NCI-H2029 (cell line): ENCODE results near the gene GABRD.

Source experiments
- DNase-seq: peaks from one replicate; lab custom pipeline; 2025; lab: John Stamatoyannopoulos, UW

The GABRD gene

DNA sequence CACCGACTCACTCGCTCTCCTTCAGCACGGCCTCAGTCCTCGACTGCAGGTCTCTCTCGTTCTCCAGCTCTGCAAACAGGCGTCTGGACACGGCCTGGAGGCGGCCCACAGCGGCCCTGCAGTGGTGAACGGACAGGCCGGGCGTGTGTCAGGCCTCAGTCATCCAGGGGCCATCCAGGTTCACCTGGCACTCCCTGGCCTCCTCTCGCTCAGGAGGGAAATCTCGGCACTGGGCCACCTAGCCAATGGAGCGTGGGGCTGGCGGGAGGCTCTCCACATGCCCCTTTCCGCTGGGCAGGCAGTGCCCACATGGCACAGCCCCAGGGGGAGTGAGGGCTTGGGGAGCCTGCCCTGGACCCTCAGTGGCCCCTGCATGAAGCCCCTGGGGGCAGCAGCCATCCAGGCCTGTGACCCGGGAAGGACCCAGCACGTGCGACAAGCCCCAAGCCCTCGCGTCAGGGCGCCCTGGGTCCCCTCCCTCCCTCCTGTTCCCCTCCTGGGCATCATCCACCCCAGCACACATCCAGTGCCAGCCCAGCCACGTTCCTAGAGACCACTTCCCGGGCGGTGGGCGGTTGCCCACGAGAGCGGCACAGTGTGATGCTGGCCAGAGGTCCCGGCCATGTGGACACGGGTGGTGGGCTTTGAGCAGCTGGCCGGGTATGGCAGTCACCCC is 33.6 kb upstream of the GABRD start:
- no peak for DNase-seq

DNA sequence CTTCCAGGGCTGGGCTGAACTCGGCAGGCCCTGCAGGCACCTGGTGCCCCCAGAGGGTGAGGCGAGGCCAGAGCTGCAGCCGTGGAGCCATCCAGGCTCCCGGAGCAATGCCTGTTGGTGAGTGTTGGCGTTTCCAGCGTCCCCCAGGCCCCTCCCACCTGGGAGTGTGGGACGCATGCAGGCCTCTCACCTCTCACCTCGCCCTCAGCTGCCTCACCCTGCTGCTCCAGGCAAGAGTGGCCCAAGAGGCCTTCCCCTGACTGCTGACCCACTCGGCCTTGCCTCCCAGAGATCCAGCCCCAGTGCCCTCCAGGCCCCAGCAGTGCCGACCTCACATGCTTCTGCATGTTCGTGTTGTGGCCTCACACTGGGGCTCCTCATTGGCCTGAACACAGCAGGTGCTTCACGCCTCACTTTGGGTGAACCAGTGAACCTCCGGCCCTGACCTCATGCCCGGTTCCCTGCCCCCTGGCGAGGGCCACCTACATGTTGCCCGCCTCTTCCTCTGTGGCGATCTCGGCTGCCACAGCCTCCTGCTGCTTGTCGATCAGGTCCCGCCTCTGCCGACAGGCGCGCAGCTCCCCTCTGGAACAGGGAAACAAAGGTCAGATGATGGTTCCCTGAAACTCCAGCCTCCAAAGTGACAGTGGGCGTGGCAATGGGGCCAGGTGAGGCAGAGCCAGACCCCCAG is 32.5 kb upstream of the GABRD start:
- DNase-seq = no peak

DNA sequence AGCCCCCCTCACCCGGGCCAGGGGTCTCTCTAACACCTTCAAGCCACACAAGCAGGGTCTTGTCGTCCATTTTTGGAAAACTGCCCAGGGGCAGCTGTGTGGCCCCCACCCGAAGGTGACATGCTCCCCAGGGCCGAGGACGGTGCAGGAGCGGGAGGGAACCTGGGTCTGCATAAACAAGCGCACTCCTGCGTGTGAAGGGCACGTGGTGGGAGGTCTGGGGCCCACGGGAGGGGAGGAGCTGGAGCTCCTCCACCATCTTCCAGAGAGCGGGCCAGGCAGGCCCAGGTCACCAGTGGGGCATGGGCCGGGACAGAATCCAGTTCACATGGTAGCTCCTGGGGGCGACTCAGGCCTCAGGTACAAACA is 32.0 kb upstream of the GABRD start:
- DNase-seq = no peak

DNA sequence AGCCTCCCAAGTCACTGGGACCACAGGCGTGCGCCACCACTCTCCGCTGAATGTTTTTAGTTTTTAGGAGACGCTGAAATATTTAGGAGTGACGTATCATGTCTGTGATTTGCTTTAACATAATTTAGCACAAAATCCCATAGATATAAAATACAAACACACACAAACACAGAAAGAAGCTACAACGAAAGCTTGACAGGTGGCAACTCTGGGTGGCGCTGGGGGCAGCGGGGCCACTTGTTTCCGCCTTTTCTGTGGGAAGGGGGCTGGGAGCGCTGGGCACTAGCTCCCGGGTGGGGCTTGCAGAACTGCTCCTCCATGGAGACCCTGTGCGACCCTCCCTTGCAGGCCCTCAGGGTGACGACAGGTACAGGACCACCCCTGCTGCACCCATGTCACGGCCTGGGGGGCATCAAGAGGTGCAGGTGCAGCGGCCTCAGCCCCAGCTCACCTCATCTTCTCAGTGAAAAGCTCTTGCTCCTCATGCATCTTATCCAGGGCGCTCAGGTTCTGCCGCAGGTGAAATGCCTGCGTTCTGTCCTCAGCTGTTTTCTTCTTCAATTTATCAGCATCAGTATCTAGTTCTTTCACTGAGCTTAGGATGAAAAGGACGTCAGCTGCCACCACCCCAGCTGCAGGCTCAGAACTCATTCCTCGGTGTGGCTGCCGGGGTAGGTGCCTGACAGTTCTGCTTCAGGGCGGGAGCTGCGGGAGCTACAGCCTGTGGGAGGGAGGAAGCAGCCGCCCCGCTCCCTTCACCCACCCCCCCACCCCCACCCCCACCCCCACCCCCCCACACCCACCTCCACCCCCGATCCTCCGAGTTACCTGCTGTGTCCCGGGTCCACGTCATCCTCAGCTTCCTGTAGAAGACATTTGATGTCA is 30.8 kb upstream of the GABRD start:
- DNase-seq = no peak

DNA sequence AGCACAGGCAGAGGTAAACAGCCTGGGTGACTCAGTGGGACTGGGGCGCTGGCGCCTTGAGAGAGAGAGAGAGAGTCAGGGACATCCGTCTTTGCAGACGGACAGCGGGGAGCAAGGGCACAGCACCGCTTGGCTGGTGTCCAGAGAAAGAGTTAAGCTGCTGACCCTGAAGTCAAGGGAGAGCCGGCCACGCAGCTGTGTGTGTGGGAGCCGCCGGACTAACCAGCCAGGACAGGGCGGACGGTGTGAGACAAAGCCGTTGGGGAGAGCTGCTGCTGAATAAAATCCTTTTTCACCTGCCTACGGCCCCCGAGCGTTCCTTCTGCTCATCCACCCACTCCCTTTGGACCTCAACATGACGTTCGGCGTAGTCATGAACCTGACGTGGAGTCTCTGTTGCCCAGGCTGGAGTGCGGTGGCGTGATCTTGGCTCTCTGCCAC is 30.0 kb upstream of the GABRD start:
- no peak for DNase-seq

DNA sequence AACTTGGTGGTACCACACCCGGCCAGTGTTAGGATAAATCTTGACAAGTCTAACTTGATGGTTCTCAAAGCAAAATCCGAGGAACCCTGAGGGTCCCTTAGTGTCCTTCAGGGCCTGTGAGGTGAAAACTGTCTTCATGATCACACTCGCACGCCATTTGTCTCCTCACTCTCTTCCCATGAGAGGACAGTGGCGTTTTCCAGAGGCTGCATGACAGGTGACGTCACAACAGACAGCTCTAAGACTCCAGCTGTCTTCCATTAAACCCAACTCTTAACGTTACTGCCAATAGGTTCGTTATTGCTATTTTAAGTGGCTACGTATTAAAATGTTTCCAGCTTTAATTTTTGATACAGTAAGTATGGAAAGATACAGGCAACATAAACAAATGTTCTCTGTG is 29.4 kb upstream of the GABRD start:
- no peak for DNase-seq

DNA sequence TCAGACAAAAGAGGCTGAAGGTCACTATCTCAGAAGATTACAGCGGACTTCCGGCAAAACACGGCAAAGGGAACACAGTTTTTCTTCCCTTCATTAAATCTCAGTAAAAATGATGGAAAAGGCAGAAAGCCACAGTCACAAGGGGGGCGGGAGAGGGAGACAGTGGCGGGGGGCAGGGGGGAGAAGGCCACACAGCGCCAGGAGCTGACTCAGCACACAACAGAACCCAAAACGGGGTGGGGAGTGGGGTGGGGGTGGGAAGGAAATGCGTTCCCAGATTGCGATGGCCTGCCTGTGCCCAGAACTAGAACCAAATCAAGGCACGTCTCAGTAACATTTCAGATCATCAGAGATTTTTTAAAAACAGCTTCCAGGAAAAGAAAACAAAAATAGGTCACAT is 28.9 kb upstream of the GABRD start:
- no peak for DNase-seq

DNA sequence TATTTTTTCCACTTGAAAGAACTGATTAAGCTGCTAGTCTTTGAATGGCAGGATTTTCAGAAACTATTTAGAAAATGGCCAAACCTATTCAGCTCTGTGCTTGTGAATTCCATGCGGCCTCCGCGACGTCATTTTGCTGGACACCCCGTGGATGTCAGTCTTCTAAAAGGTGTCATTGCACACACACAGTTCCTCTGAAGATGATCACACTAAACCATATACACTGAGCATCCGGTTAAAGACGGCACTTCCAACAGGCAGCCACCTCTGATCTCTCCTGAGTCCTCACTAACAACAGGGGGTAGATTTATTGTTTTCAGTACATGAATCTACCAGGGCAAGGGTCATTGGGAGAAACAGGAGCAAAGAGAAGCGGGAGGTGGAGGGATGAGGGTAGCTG is 24.6 kb upstream of the GABRD start:
- DNase-seq = no peak

DNA sequence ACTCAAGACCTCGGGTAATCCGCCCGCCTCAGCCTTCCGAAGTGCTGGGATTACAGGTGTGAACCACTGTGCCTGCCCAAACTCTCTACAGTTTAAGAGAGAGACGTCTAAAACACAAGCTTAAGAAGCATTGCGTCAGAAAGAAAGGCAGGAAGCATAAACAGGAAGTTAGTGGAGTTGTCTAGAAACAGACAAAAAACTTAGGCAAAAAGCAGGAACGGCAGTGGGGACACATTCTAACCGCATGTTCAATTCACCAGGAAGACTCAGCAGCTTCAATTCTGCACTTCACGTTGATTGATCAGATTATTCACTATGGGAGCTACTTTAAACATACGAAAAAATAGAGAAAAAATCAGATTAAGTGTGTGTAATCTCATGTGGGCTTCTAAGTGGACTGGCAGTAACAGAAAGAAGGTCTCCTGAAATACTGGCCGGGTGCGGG is 22.9 kb upstream of the GABRD start:
- DNase-seq = no peak

DNA sequence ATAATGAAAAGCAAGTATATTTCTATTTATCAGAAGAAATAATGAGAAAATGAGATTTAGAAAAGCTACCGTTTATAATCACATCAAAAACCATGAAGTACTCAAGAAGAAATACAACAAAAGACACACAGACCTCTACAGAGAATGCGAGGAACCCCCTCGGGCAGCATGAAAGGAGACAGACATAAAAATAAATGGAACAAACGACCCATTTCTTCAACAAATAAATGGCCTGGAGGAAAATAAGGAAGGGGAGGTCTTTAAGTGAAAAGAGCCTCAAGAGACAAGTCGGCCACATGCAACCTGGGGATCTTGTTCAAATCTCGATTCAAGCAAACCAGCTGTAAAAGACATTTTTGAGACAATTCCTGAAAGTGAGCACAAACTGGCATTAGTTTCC is 21.6 kb upstream of the GABRD start:
- no peak for DNase-seq

DNA sequence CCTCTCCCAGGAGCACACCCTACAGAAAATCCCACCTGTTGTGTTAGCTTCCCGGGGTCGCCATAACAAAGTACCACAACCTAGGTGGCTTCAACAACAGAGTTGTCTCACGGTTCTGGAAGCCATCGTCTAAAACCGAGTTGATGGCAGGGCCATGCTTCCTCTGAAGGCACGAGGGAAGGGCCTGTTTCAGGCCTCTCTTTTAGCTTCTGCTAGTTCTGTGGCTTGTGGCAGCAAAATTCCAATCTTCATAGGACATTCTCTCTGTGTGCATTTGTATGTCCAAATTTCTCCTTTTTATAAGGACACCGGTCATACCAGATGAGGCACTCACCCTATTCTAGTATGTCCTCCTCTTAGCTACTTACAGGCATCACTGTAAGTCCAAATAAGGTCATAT is 18.7 kb upstream of the GABRD start:
- DNase-seq = no peak

DNA sequence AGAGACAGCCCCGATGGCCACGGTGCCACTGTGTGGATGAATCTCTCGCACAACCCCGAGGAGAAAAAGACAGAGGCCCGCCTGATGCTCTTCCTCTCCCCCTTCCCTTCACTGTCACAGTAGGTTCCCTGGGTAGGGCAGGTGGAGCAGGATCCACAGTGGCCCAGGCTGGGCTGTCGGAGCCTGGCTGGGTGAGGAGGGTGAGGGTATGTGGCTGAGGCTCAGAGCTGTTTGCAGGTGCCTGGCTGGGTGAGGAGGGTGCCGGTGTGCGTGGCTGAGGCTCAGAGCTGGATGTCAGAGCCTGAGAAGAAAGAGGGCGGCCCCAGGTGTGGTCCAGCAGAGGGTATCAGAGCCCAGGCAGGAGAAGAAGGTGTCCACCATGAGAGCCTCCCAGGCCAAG is 18.3 kb upstream of the GABRD start:
- no peak for DNase-seq

DNA sequence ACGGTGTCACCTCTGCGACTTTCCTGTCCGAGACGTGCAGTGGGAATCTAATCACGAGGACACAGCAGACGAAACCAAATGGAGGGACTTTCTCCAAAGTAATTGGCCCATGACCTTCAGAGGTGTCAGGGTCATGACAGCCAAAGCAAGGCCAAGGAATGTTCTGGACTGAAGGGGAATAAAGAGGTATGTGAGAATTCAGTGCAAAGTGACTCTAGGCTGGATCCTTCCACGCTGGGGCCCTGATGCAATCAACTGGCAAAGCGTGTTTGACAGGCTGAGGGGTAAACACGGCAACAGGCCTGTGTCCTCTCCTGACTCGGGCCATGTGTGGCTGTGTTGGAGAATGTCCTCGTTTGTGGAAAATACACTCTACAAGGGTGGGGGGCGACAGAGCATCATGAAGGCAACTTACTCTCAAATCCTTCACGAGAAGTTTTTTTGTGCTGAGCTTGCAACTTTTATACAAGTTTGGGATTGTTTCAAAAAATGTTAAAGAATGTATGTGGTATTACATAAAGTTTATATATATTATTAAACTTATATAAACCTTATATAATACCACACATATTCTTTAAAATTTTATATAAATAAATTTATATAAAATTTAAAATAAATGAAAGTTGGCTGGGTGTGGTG is 17.3 kb upstream of the GABRD start:
- no peak for DNase-seq

DNA sequence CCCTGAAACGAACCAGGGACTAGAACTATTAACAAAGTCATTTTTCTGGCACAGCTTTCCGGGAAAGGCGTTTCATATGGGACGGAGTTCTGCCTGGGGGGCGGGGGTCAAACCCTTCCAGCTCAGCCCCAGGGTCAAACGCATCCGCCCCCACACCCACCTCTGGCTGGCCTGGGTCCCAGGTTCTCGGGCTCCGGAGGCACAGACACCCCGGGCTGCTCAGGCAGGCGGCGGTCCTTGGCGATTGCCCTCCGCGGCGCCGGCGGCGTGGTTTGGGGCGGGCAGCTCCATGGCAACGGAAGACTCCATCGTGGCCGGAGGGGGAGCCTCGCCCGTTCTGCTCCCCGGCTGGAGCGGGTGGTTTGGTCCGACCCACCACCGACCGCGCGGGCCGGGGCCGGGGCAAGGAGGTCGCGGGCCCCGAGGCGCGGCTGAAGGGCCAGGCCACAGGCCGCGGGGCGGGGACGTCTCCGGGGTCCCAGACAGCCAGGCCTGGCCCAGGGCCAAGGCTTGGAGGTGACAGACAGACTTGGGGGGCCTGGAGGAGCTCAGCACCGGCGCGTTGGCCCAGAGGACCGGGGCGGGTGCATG is 15.5 kb upstream of the GABRD start, which contains the start of gene CFAP74:
Gene CFAP74, minus strand, starts transcription at position 246 of the 591 bp plus-strand sequence. CDS start 12,830 bp downstream, outside the sequence.
- DNase-seq = no peak

DNA sequence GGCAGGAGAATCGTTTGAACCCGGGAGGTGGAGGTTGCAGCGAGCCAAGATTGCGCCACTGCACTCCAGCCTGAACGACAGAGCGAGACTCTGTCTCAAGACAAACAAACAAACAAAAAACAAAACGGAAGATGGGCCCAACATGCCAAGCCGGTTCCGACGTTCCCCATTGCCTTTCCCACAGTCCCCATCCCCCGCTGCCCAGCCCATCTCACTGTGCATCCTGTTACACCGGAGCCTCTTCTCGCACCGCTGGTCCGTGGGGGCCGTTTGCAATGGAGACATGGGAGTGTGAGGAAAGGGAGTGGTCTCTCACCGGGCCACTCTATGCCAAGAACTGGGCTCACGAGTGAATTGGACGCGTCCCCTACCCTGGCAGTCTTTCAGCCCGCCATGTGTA is 14.3 kb upstream of the GABRD start:
- no peak for DNase-seq

DNA sequence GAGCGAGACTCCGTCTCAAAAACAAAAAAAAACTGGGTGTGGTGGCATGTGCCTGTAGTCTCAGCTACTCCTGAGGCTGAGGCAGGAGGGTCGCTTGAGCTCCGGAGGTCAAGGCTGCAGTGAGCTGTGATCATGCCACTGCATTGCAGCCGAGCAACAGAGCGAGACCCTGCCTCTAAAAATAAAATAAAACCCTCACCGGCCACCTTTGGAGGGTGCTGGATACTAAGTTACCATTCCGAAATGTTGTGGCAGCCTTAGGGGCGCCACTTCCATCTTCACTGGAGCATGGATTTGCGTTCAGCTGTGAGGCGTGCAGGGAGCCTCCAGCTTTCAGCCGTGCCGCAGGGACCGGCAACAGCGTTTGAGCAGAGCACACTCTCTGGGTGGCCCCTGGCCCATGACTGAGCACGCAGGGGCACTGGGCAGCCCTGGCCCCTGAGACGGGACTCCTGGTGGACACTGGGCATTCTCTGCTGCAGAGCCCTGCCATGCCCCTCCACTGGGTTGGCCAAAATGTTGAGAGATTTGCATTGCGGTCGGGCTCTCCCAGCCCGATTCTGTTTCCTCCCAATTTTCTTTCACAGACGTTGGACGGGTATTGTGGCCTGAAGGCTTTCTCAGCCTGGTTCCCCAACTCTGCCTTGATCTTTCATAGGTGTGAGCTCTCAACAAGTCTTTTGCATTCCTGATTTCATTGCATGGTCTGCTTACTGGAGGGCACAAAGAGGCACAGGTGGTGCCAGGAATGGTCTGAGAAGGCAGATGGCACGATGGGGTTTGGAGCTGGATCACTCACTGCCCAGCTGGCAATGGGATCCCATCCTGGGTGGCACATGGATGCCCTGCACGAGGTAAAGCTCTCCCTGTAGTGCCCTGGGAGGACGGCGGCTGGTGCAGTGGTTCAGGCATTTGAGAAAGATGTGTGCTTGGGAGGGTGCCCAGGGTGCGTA is 9.8 kb upstream of the GABRD start:
- DNase-seq = no peak

DNA sequence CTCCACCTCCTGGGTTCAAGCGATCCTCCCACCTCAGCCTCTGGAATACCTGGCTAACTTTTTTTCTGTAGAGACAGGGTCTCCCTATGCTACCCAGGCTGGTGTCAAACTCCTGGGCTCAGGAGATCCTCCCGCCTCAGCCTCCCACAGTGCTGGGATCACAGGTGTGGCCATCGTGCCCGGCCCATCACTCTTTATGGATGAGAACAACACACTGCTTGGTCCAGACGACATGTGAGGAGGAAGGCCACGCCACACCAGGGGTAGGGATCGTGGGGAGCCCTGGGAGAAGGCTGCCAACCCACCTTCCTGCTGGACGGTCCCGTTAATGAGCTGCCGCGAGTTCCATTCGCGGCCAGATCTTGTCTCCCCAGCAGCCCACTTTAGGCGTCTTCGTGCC is 5.0 kb upstream of the GABRD start:
- DNase-seq = no peak

DNA sequence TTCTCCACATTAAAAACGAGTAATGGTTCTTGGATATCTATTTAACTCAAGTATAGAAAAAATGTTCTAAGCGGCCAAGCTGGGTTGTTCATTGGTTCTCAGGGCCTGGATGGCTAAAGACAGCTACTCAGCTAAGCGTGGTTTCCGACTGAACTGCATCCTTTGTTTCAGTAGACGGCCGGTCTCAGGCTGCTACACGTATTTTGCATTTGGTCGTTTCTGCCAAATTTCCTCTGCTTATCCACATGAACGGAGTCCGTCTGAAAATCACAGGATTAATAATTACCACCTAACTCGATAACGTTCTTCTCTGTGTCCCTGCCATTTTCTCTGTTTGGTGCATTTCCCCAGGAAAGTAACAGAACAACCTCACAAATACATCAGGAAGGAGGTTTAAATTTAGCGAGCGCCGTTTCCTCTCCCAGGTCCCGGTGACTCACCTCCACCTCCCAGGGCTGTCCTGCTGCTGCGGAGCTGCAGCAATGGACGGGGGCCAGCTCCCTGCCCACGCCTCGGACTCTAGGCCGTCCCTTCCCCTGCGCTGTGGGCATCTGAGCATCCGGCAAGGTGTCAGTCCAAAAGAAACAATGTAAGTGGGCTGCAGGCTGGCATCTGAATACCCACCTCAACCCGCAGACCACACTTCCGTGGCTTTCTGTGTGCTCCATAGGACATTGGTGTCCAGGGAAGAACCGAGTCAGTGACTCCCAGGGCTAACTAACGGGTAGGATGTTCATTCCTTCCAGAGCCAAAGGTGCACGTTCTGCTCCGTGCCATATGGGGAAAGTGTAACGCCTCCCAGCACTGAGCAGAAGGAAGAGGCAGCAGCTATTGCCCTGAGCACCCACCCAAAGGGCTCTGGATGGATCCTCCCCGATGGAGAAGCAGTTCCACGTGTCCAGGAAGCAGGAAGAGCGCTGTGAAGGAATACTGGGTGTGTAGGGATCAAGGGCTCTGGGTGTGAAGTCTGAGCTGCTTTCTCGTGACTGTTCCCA is 4.1 kb upstream of the GABRD start:
- DNase-seq = no peak

DNA sequence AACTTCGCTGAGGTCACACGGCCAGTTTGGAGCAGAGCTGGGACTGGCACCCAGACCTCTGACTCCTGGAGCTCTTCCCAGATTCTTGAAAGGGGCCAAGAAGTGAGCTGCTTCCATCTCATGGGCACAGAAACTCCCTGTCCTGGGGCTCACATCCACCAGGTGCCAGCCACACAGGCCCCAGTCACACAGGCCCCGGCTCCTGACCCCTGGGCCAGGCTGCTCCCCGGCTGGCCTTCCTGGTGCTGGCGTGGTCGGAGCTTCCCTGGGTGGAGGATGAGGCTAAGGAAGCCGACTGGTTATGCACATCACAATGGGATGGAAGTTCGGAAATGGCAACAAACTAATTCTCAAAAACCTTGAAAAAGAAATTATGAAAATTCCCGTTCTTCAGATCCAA is 3.0 kb upstream of the GABRD start:
- no peak for DNase-seq
